ENCODE data around the gene NFILZ. TPM values are rescaled to one million over a fixed set of nuclear protein-coding genes. Genes with fewer than 3 reads are reported as not detected.

NFILZ gene
- total RNA-seq, 1 experiment from 2014 or later = not detected

GRCh38 chr19:8611877-8612806 is 18.3 kb upstream of the NFILZ start:
- H3K27me3 Mint-ChIP-seq (ENCODE audit: unreplicated experiment) = peaks cover 61% of the 10 kb centered on the region

GRCh38 chr19:8612807-8613171 is 17.6 kb upstream of the NFILZ start:
- intact Hi-C loops (cut with micrococcal nuclease; ENCODE audit: unreplicated experiment) = no loop called here
- no peak overlapping the region for H3K27ac Mint-ChIP-seq (ENCODE audit: unreplicated experiment)
- DNase-seq = no peak
- no peaks in the 10 kb centered on the region for H3K9me3 Mint-ChIP-seq (ENCODE audit: low read depth, unreplicated experiment)
- H3K27me3 Mint-ChIP-seq (ENCODE audit: unreplicated experiment) = peaks cover 54% of the 10 kb centered on the region
- no peak for TF ChIP-seq CTCF (IDR thresholded peaks at IDR 0.05; ENCODE audit: unreplicated experiment)
- H3K36me3 Mint-ChIP-seq (ENCODE audit: insufficient read depth, unreplicated experiment) = peaks cover 5% of the 10 kb centered on the region
- H3K4me1 Mint-ChIP-seq (ENCODE audit: low read depth, unreplicated experiment) = peaks cover 11% of the 10 kb centered on the region
- BruUV-seq (replicated peaks) = no TSS peak
- no peak overlapping the region for H3K4me3 Mint-ChIP-seq (ENCODE audit: low read depth, unreplicated experiment)
- CTCF ChIA-PET = interaction anchor here (0.5 to 0.7 kb wide), 2 partner anchors 82 to 426 kb away, joined by 3 to 6 read pairs; no protein-coding TSS in a partner anchor

More at GRCh38 chr19:8611877-8612806, 18.3 kb upstream of the NFILZ start:
- Mint-ChIP-seq H3K27ac (ENCODE audit: unreplicated experiment) (no peak overlapping the region), H3K9me3 (ENCODE audit: low read depth, unreplicated experiment) (no peaks in the 10 kb centered on the region), H3K36me3 (ENCODE audit: insufficient read depth, unreplicated experiment) (peaks cover 5% of the 10 kb centered on the region), H3K4me3 (ENCODE audit: low read depth, unreplicated experiment) (no peak overlapping the region), H3K4me1 (ENCODE audit: low read depth, unreplicated experiment) (peaks cover 11% of the 10 kb centered on the region)
- CTCF ChIA-PET = interaction anchor here (0.5 to 0.6 kb wide), 2 partner anchors 83 to 174 kb away, joined by 4 to 6 read pairs; no protein-coding TSS in a partner anchor
- TF ChIP-seq CTCF (IDR thresholded peaks at IDR 0.05; ENCODE audit: unreplicated experiment) = no peak
- DNase-seq = no peak
- BruUV-seq (replicated peaks) = no TSS peak
- intact Hi-C loops (cut with micrococcal nuclease; ENCODE audit: unreplicated experiment) = no loop called here

GRCh38 chr19:8614455-8614854 is 16.0 kb upstream of the NFILZ start:
- Mint-ChIP-seq H3K27me3 (ENCODE audit: unreplicated experiment) (peaks cover 37% of the 10 kb centered on the region), H3K9me3 (ENCODE audit: low read depth, unreplicated experiment) (no peaks in the 10 kb centered on the region), H3K4me1 (ENCODE audit: low read depth, unreplicated experiment) (peaks cover 10% of the 10 kb centered on the region), H3K36me3 (ENCODE audit: insufficient read depth, unreplicated experiment) (peaks cover 5% of the 10 kb centered on the region), H3K27ac (ENCODE audit: unreplicated experiment) (no peak overlapping the region), H3K4me3 (ENCODE audit: low read depth, unreplicated experiment) (no peak overlapping the region)
- no TSS peak for BruUV-seq (replicated peaks)
- no peak for DNase-seq
- no peak for TF ChIP-seq CTCF (IDR thresholded peaks at IDR 0.05; ENCODE audit: unreplicated experiment)
- intact Hi-C loops (cut with micrococcal nuclease; ENCODE audit: unreplicated experiment) = no loop called here
- CTCF ChIA-PET = no interaction called here

GRCh38 chr19:8615024-8615423 is 15.4 kb upstream of the NFILZ start:
- no peak overlapping the region for H3K27ac Mint-ChIP-seq (ENCODE audit: unreplicated experiment)
- BruUV-seq (replicated peaks) = no TSS peak

More at GRCh38 chr19:8615024-8615423, 15.4 kb upstream of the NFILZ start:
- Mint-ChIP-seq H3K9me3 (ENCODE audit: low read depth, unreplicated experiment) (no peaks in the 10 kb centered on the region), H3K27me3 (ENCODE audit: unreplicated experiment) (peaks cover 36% of the 10 kb centered on the region), H3K36me3 (ENCODE audit: insufficient read depth, unreplicated experiment) (peaks cover 5% of the 10 kb centered on the region), H3K4me1 (ENCODE audit: low read depth, unreplicated experiment) (peaks cover 5% of the 10 kb centered on the region), H3K4me3 (ENCODE audit: low read depth, unreplicated experiment) (no peak overlapping the region)
- intact Hi-C loops (cut with micrococcal nuclease; ENCODE audit: unreplicated experiment) = no loop called here
- TF ChIP-seq CTCF (IDR thresholded peaks at IDR 0.05; ENCODE audit: unreplicated experiment) = no peak
- DNase-seq = no peak
- CTCF ChIA-PET = interaction anchor here (0.7 kb wide), 1 partner anchor 27 kb away, joined by 4 read pairs; no protein-coding TSS in a partner anchor

All from Calu3 (cell line).